ENCODE measurements around the gene LBH. TPM values are rescaled to one million over a fixed set of nuclear protein-coding genes. Genes with fewer than 3 reads are reported as not detected.

Gene LBH
- total and polyA plus RNA-seq, 11 donors: 54.2 to 226 (median 166) TPM

GRCh38 chr2:30218338-30218713 lies 13.0 kb upstream of the LBH start:
- TF ChIP-seq CTCF (IDR thresholded peaks at IDR 0.05): no peak
- TF ChIP-seq POLR2A (IDR thresholded peaks at IDR 0.05): no peak
- no peak for ATAC-seq
- Histone ChIP-seq H3K9me3 (no peaks in the 10 kb centered on the region), H3K4me3 (no peak overlapping the region), H3K4me1 (peaks cover 0 to 39% (median 27%) of the 10 kb centered on the region in 12 donors), H3K36me3 (no peaks in the 10 kb centered on the region), H3K27me3 (no peaks in the 10 kb centered on the region), H3K27ac (no peak overlapping the region)
- intact Hi-C loops (cut with DNase I): no loop called here
- WGBS, 4 donors: 84 to 94% (median 89%) methylated on average over 6 of the region's 6 CpGs
- DNase-seq: no peak

- no peak overlapping the region for H3K27ac ChIP-seq
- intact Hi-C loops (cut with DNase I): no loop called here
Measured at GRCh38 chr2:30218814-30219213, 12.5 kb upstream of the LBH start.

GRCh38 chr2:30219886-30220875 lies 11.2 kb upstream of the LBH start:
- TF ChIP-seq POLR2A (IDR thresholded peaks at IDR 0.05): no peak
- no peak for TF ChIP-seq CTCF (IDR thresholded peaks at IDR 0.05)
- Histone ChIP-seq H3K27ac (no peak overlapping the region), H3K36me3 (no peaks in the 10 kb centered on the region), H3K27me3 (no peaks in the 10 kb centered on the region), H3K4me1 (peaks cover 0 to 43% (median 33%) of the 10 kb centered on the region in 12 donors), H3K4me3 (no peak overlapping the region), H3K9me3 (no peaks in the 10 kb centered on the region)
- WGBS, 4 donors: 92 to 96% (median 95%) methylated on average over 8 to 13 of the region's 13 CpGs
- no peak for ATAC-seq
- peak in 1 of 5 donors; percentile 6 for DNase-seq
- intact Hi-C loops (cut with DNase I): no loop called here

More at GRCh38 chr2:30218814-30219213, 12.5 kb upstream of the LBH start:
- ATAC-seq (no peak), DNase-seq (no peak)
- Histone ChIP-seq H3K27me3 (no peaks in the 10 kb centered on the region), H3K9me3 (no peaks in the 10 kb centered on the region), H3K36me3 (no peaks in the 10 kb centered on the region), H3K4me1 (peaks cover 0 to 39% (median 25%) of the 10 kb centered on the region in 12 donors), H3K4me3 (no peak overlapping the region)
- WGBS, 4 donors: 90 to 93% (median 91%) methylated on average over 4 of the region's 4 CpGs
- TF ChIP-seq CTCF (IDR thresholded peaks at IDR 0.05) (no peak), POLR2A (IDR thresholded peaks at IDR 0.05) (no peak)

GRCh38 chr2:30221531-30221930 lies 9.8 kb upstream of the LBH start:
- WGBS, 4 donors: 91 to 96% (median 95%) methylated on average over 6 of the region's 6 CpGs
- peaks cover 0 to 47% (median 35%) of the 10 kb centered on the region in 12 donors for H3K4me1 ChIP-seq
- no peak overlapping the region for H3K4me3 ChIP-seq
- H3K27ac ChIP-seq: no peak overlapping the region
- no peaks in the 10 kb centered on the region for H3K36me3 ChIP-seq
- DNase-seq (peak in 1 of 5 donors; percentile 4), ATAC-seq (no peak)
- TF ChIP-seq CTCF (IDR thresholded peaks at IDR 0.05): no peak
- TF ChIP-seq POLR2A (IDR thresholded peaks at IDR 0.05): no peak
- H3K9me3 ChIP-seq: no peaks in the 10 kb centered on the region
- H3K27me3 ChIP-seq: no peaks in the 10 kb centered on the region
- intact Hi-C loops (cut with DNase I): no loop called here
